Mesendoderm (in vitro differentiated cells): ENCODE measurements around the gene STAT5B.

Experiments
- DNase-seq: peaks from one replicate; pipeline ENCODE4 v3.0.0; 2013
- H2AK5ac ChIP-seq: 2 replicates; pipeline ENCODE4 v1.6.1; 2013; ENCODE audit warnings: low read length, inconsistent platforms
- H2BK120ac ChIP-seq: 2 replicates; pipeline ENCODE4 v1.6.1; 2013; ENCODE audit warnings: low read depth, mild to moderate bottlenecking, low read length, moderate library complexity, mixed read lengths
- H2BK15ac ChIP-seq: replicated peaks from 2 replicates; pipeline ENCODE4 v1.6.1; 2013; ENCODE audit warnings: low read depth, mild to moderate bottlenecking, moderate library complexity
- H2BK5ac ChIP-seq: 2 replicates; pipeline ENCODE4 v1.6.1; 2013; ENCODE audit warnings: low read length, inconsistent platforms
- H3K18ac ChIP-seq: 2 replicates; pipeline ENCODE4 v1.6.1; 2013; ENCODE audit warnings: mild to moderate bottlenecking, low read length, mixed read lengths
- H3K23ac ChIP-seq: one replicate; pipeline ENCODE4 v1.6.1; 2013; ENCODE audit warnings: low read length
- H3K27ac ChIP-seq: 2 replicates; pipeline ENCODE4 v1.5.1; 2013; ENCODE audit warnings: low read depth, mild to moderate bottlenecking, inconsistent platforms, low read length, moderate library complexity
- H3K27me3 ChIP-seq: 2 replicates; pipeline ENCODE4 v1.6.1; 2013; ENCODE audit warnings: low read length, control low read depth, mild to moderate bottlenecking, inconsistent platforms; ENCODE audit not compliant: insufficient read depth, poor library complexity
- H3K36me3 ChIP-seq: 2 replicates; pipeline ENCODE4 v1.6.1; 2013; ENCODE audit warnings: low read length, inconsistent platforms; ENCODE audit not compliant: control insufficient read depth, insufficient read depth
- H3K4ac ChIP-seq: one replicate; pipeline ENCODE4 v1.6.1; 2013; ENCODE audit warnings: low read depth, mild to moderate bottlenecking, low read length, moderate library complexity
- H3K4me1 ChIP-seq: 2 replicates; pipeline ENCODE4 v1.6.1; 2013; ENCODE audit warnings: low read depth, low read length, inconsistent platforms; ENCODE audit not compliant: control insufficient read depth
- H3K4me2 ChIP-seq: 2 replicates; pipeline ENCODE4 v1.6.1; 2013; ENCODE audit warnings: low read length
- H3K4me3 ChIP-seq: 2 replicates; pipeline ENCODE4 v1.5.1; 2013; ENCODE audit warnings: mild to moderate bottlenecking, low read length
- H3K56ac ChIP-seq: one replicate; pipeline ENCODE4 v1.6.1; 2013; ENCODE audit warnings: low read length
- H3K79me1 ChIP-seq: 2 replicates; pipeline ENCODE4 v1.6.1; 2013; ENCODE audit warnings: low read length, inconsistent platforms
- H3K79me2 ChIP-seq: 2 replicates; pipeline ENCODE4 v1.6.1; 2013; ENCODE audit warnings: mild to moderate bottlenecking, low read length; ENCODE audit not compliant: control insufficient read depth, insufficient read depth
- H3K9ac ChIP-seq: 2 replicates; pipeline ENCODE4 v1.6.1; 2013; ENCODE audit warnings: low read length, inconsistent platforms
- H4K5ac ChIP-seq: one replicate; pipeline ENCODE4 v1.6.1; 2013; ENCODE audit warnings: low read length
- H4K8ac ChIP-seq: one replicate; pipeline ENCODE4 v1.6.1; 2013; ENCODE audit warnings: low read depth, mild to moderate bottlenecking, control low read depth, low read length, moderate library complexity
- WGBS: extraction: QIAGEN DNeasy Blood & Tissue Kit; methylation state at CpG from one replicate; pipeline ENCODE4 v1.1.7; 2013; ENCODE audit warnings: low lambda C conversion rate, missing lambda C conversion rate; ENCODE audit not compliant: insufficient coverage; ENCODE audit errors: extremely low coverage; 5-methylcytosine and 5-hydroxymethylcytosine counted together

STAT5B gene

DNA sequence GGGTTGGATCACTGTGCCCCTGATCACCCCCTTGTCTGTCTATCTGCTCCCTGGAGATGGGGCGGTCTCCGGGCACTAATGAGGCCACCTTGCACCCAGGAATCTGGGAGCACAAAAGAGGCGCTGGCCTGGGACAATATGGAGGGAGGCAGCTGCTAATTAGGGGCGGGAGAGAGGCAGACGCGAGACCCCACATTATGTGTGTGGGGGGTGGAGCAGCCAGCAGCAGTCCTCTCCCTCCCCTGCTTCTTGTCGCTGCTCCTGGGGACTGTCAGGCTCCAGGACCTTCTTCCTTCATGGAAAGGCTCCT is 90.6 kb downstream of the STAT5B start:
- no peaks in the 10 kb centered on the region for H3K36me3 ChIP-seq
- H3K79me1 ChIP-seq, result no peaks in the 10 kb centered on the region
- DNase-seq, result no peak
- no peak overlapping the region for H4K8ac ChIP-seq
- H3K56ac ChIP-seq, result no peak overlapping the region
- no CpG with 5 or more reads among the region's 7 CpGs for WGBS
- no peak overlapping the region for H3K27ac ChIP-seq
- H2AK5ac ChIP-seq, result no peak overlapping the region
- H2BK15ac ChIP-seq, result no peak overlapping the region
- H2BK120ac ChIP-seq, result no peak overlapping the region
- H2BK5ac ChIP-seq, result no peak overlapping the region
- no peak overlapping the region for H3K9ac ChIP-seq
- no peak overlapping the region for H4K5ac ChIP-seq
- H3K4ac ChIP-seq, result no peak overlapping the region
- H3K27me3 ChIP-seq, result peaks cover 4% of the 10 kb centered on the region
- no peaks in the 10 kb centered on the region for H3K4me1 ChIP-seq
- H3K79me2 ChIP-seq, result no peaks in the 10 kb centered on the region
- H3K4me2 ChIP-seq, result no peak overlapping the region
- H3K23ac ChIP-seq, result no peak overlapping the region
- H3K18ac ChIP-seq, result no peak overlapping the region
- no peak overlapping the region for H3K4me3 ChIP-seq

DNA sequence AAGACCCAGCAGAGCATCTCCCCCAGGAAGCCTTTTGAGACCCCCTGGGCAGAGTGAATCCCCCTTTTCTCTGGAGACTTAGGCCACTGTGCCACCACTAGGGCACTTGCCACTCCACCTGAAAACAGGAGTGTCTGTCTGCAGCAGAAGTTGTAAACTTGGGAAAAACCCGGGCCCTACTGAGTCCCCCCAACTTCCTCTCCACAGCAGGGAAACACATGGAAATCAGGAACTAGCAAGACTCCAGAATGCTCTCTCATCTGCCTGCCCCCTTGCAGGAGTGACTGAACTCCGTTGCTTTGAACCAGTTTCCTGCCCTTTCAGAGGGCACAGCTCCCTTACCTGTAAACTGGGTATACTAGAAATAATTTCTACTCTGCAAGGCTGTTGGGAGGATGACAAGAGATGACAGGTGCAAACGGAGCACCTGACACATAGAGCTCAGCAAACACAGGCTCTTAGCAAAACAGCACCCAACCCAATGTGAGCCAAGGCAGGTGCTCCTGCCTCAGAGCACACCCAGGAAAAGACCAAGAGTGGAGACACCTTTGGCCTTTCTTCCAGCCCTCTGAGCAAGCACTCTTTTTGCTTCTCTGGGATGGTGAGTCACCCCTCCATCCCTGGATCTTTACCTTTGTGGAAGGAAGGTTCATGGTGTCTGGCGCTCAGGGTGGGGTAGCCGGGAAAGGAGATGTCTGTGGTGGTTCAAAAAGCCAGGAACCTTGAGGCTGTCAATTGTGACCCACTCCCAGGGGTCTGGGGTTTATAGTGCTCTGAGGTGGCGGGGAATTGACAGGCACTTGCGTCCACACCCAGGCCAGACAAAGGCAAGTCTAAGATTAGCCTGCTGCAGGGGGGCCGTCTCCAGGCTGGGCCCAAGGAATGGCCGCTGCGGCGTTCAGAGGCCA is 91.2 kb downstream of the STAT5B start, which contains the start of gene HCRT:
Gene HCRT (minus strand): TSS at position 740 of the 908 bp plus-strand sequence. CDS start 87 bp downstream, at position 653.
- Histone ChIP-seq H2BK120ac (no peak within 1 kb of the TSS), H2AK5ac (no peak within 1 kb of the TSS), H3K27ac (no peak within 1 kb of the TSS), H2BK15ac (no peak within 1 kb of the TSS), H4K8ac (no peak within 1 kb of the TSS), H3K79me1 (no peaks in the 10 kb centered on the region), H3K27me3 (peaks cover 6% of the 10 kb centered on the region), H4K5ac (no peak within 1 kb of the TSS), H3K4ac (no peak within 1 kb of the TSS), H3K56ac (peak within 1 kb of the TSS; percentile 68), H3K23ac (no peak within 1 kb of the TSS), H3K4me1 (no peaks in the 10 kb centered on the region), H2BK5ac (no peak within 1 kb of the TSS), H3K9ac (peak within 1 kb of the TSS; percentile 31), H3K4me3 (no peak within 1 kb of the TSS), H3K18ac (no peak within 1 kb of the TSS), H3K36me3 (no peaks in the 10 kb centered on the region), H3K4me2 (no peak within 1 kb of the TSS), H3K79me2 (no peaks in the 10 kb centered on the region)
- DNase-seq, result no peak
- no CpG with 5 or more reads among the region's 11 CpGs for WGBS

DNA sequence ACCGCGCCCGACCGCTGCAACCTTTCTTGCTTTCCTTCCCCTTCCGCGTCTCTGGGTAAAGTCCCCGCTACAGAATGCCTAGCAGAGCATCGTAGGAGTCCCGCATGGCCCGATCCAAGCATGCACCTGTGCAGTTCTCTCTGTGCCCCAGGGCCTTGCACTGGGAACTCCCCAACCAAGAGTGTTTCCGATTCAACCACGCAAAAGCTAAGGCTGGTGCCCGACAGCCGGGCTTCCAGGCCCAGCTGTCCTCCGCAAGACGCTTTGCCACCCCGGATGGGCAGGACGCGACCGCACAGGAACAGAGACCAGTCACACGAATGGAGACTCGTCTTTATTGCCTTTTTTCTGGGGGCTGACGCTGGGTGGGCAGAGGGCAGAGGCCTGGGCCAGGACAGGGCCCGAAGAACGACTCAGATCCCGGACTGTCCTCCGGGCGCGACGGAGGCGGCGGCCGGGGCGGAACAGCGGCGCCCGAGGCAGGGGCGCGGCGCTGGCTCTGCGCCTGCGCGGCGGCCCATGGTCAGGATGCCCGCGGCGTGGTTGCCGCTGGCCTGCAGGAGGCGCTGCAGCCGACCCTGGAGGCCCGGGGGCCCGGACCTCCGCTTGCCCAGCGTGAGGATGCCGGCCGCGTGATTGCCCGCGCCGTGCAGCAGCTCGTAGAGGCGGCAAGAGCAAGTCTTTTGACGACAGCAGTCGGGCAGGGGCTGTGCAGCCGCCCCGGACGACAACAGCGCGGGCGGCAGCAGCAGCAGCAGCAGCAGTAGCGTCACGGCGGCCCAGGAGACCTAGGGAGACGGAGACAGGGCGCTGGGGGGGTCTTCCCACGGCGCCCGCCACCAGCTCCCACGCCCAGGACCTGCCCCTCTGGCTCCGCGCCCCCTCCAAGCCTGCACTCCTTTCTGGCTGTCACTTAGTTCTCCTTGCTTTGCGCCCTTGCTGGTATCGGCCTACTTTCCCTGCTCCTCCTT is 92.2 kb downstream of the STAT5B start:
- Histone ChIP-seq H3K4me1 (no peaks in the 10 kb centered on the region), H3K4me3 (peak overlapping the region; percentile 53), H2BK5ac (no peak overlapping the region), H3K23ac (no peak overlapping the region), H2AK5ac (no peak overlapping the region), H3K27ac (no peak overlapping the region), H3K4me2 (peak overlapping the region; percentile 52), H3K4ac (no peak overlapping the region), H3K79me2 (no peaks in the 10 kb centered on the region), H3K56ac (peak overlapping the region; percentile 80), H3K18ac (no peak overlapping the region), H2BK120ac (no peak overlapping the region), H4K5ac (no peak overlapping the region), H3K36me3 (no peaks in the 10 kb centered on the region), H2BK15ac (no peak overlapping the region), H3K79me1 (no peaks in the 10 kb centered on the region), H4K8ac (no peak overlapping the region), H3K9ac (peak overlapping the region; percentile 63), H3K27me3 (peaks cover 6% of the 10 kb centered on the region)
- WGBS, result no CpG with 5 or more reads among the region's 83 CpGs
- peak; percentile 85 for DNase-seq

DNA sequence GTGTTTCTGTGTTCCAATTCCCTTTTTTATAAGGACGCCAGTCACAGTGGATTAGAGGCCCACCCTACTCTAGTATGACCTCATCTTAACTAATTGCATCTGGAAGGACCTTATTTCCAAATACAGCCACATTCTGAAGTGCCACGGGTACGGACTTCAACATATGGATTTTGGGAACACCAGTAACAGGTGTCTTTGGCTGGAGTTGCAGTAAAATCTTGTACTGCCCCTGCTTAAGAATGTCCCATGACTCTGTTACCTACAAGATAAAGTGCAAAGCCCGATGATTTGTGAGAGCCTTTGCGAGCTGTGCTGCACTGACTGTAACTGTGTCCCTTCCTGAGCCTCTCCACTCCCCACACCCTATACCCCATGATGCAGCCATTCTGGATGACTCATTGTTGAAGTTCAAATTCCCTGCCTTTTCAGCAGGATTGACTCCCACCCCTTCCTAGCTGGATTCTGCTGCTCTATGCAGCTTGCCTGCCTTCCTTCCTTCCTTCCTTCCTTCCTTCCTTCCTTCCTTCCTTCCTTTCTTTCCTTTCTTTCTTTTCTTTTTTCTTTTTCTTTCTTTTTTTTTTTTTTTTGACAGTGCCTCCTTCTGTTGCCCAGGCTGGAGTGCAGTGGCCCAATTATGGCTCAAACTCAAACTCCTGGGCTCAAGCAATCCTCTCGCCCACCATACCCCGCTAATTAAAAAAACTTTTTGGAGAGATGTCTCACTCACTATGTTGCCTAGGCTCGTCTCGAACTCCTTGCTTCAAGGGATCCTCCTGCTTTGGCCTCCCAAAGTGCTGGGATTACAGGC is 93.1 kb downstream of the STAT5B start:
- peak overlapping the region; percentile 52 for H3K4me2 ChIP-seq
- no peak overlapping the region for H4K5ac ChIP-seq
- H3K36me3 ChIP-seq, result no peaks in the 10 kb centered on the region
- H3K4me1 ChIP-seq, result no peaks in the 10 kb centered on the region
- peak; percentile 60 for DNase-seq
- H2AK5ac ChIP-seq, result no peak overlapping the region
- no peaks in the 10 kb centered on the region for H3K79me2 ChIP-seq
- no peak overlapping the region for H2BK5ac ChIP-seq
- no peak overlapping the region for H2BK15ac ChIP-seq
- WGBS, result no CpG with 5 or more reads among the region's 9 CpGs
- no peak overlapping the region for H2BK120ac ChIP-seq
- H4K8ac ChIP-seq, result no peak overlapping the region
- H3K23ac ChIP-seq, result no peak overlapping the region
- H3K27me3 ChIP-seq, result peaks cover 6% of the 10 kb centered on the region
- H3K9ac ChIP-seq, result peak overlapping the region; percentile 63
- H3K18ac ChIP-seq, result no peak overlapping the region
- no peak overlapping the region for H3K27ac ChIP-seq
- H3K79me1 ChIP-seq, result no peaks in the 10 kb centered on the region
- H3K56ac ChIP-seq, result peak overlapping the region; percentile 80
- H3K4ac ChIP-seq, result no peak overlapping the region
- no peak overlapping the region for H3K4me3 ChIP-seq

DNA sequence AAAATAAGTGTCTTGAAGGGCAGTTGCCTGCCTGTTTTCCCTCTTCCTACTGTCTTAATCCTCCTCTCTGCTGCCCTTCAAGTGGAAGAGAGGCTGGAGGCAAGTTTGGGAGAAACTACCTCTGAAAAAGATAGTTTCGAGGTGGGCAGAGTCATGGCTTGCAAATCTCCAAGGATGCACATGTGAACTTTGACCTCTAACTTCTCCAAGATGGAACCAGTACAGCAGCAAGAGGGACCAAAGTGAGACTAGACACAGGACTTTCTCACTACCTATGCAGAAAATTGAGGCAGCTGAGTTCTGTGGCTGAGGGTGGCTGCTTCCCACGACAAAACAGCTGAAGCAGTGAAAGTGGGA is 94.4 kb downstream of the STAT5B start:
- H3K36me3 ChIP-seq, result no peaks in the 10 kb centered on the region
- peaks cover 6% of the 10 kb centered on the region for H3K27me3 ChIP-seq
- H2BK15ac ChIP-seq, result no peak overlapping the region
- no peak overlapping the region for H3K4me3 ChIP-seq
- H3K18ac ChIP-seq, result no peak overlapping the region
- H4K5ac ChIP-seq, result no peak overlapping the region
- H3K56ac ChIP-seq, result no peak overlapping the region
- DNase-seq, result no peak
- WGBS, result no CpG with 5 or more reads among the region's 2 CpGs
- no peak overlapping the region for H3K9ac ChIP-seq
- no peak overlapping the region for H3K4ac ChIP-seq
- no peak overlapping the region for H2AK5ac ChIP-seq
- no peak overlapping the region for H2BK120ac ChIP-seq
- H3K79me2 ChIP-seq, result no peaks in the 10 kb centered on the region
- H3K23ac ChIP-seq, result no peak overlapping the region
- no peaks in the 10 kb centered on the region for H3K4me1 ChIP-seq
- no peak overlapping the region for H4K8ac ChIP-seq
- H3K79me1 ChIP-seq, result no peaks in the 10 kb centered on the region
- H3K4me2 ChIP-seq, result no peak overlapping the region
- H2BK5ac ChIP-seq, result no peak overlapping the region
- no peak overlapping the region for H3K27ac ChIP-seq
